ENCODE data around the gene MT1G.
"Not testable (repeated sequence)": the region's sequence is repeated elsewhere in the genome, so short reads cannot be mapped to it uniquely, and the experiment has no call there.

- TF ChIP-seq CTCF, POLR2A (IDR thresholded peaks at IDR 0.05): not testable (repeated sequence)
Measured at GRCh38 chr16:56717532-56717931, 49.7 kb upstream of the MT1G start.
